Measurements from ENCODE around the gene THRB. TPM values are rescaled to one million over a fixed set of nuclear protein-coding genes. Genes with fewer than 3 reads are reported as not detected.
A peak's percentile ranks its signal among the peaks of the same experiment; 100 is the strongest.

The THRB gene
- total and polyA plus RNA-seq, 9 of the 15 experiments (the other 6 are each of a cell fraction or from before 2014, with no cell fraction given), result 1.7 to 14.9 (median 6.9) TPM

DNA sequence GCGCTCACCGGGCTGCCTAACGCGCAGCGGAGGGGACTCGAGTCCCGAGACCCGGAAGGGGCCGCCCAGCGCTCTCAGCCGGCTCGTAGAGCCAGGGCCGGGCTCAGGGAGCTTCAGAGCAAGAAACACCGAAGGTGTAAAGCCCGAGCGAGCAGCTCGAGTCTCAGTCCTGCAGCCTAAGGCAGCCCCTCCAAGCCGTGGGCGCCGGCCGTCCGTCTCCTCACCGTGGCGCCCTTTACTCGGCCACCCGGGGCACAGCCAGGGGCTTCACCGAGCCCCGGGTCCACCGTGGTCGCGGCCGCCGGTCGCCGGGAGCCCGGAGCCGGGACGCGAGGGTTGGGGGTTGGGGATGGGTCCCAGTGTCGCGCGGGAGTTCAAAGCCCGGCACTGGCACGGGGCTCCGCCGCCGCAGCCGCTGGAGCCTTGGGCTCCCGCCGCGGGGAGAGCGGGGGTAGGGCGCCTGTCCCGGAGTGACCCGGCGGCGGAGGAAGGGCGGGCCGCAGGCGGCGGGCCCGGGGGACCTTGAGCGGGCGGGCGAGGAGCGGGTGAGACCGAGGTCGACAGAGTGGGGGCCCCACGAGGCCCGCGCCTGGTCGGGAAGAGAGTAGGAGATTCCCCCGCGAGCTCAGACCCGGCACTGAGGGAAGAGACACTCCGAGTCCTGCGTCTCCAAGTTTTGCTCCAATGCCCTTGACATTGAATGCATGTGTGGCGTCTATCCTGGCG, 26.9 kb upstream of the THRB start (continued):
- TF ChIP-seq, protein P1, sequence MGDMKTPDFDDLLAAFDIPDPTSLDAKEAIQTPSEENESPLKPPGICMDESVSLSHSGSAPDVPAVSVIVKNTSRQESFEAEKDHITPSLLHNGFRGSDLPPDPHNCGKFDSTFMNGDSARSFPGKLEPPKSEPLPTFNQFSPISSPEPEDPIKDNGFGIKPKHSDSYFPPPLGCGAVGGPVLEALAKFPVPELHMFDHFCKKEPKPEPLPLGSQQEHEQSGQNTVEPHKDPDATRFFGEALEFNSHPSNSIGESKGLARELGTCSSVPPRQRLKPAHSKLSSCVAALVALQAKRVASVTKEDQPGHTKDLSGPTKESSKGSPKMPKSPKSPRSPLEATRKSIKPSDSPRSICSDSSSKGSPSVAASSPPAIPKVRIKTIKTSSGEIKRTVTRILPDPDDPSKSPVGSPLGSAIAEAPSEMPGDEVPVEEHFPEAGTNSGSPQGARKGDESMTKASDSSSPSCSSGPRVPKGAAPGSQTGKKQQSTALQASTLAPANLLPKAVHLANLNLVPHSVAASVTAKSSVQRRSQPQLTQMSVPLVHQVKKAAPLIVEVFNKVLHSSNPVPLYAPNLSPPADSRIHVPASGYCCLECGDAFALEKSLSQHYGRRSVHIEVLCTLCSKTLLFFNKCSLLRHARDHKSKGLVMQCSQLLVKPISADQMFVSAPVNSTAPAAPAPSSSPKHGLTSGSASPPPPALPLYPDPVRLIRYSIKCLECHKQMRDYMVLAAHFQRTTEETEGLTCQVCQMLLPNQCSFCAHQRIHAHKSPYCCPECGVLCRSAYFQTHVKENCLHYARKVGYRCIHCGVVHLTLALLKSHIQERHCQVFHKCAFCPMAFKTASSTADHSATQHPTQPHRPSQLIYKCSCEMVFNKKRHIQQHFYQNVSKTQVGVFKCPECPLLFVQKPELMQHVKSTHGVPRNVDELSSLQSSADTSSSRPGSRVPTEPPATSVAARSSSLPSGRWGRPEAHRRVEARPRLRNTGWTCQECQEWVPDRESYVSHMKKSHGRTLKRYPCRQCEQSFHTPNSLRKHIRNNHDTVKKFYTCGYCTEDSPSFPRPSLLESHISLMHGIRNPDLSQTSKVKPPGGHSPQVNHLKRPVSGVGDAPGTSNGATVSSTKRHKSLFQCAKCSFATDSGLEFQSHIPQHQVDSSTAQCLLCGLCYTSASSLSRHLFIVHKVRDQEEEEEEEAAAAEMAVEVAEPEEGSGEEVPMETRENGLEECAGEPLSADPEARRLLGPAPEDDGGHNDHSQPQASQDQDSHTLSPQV (IDR thresholded peaks at IDR 0.05), result peak; percentile 83
- TF ChIP-seq CTBP1 (IDR thresholded peaks at IDR 0.05; ENCODE audit: borderline replicate concordance), result peak; percentile 75
- TF ChIP-seq NEUROD1 (IDR thresholded peaks at IDR 0.05; ENCODE audit: borderline replicate concordance, low read depth, low read length, partially characterized antibody), result no peak
- TF ChIP-seq ZNF584 (CRISPR knock-in tag; IDR thresholded peaks at IDR 0.05; ENCODE audit: low read depth), result no peak
- no peak for TF ChIP-seq JUN (IDR thresholded peaks at IDR 0.05; ENCODE audit: borderline replicate concordance, low read depth, low read length)
- TF ChIP-seq JUN (CRISPR knock-in tag; IDR thresholded peaks at IDR 0.05; ENCODE audit: borderline replicate concordance), result no peak
- TF ChIP-seq EP300 (IDR thresholded peaks at IDR 0.05; ENCODE audit: low read length), result no peak
- no peak for TF ChIP-seq DDX20 (tag; IDR thresholded peaks at IDR 0.05; ENCODE audit: low read depth)
- no peak for TF ChIP-seq ZNF133 (CRISPR knock-in tag; IDR thresholded peaks at IDR 0.05)
- TF ChIP-seq YBX1 (IDR thresholded peaks at IDR 0.05), result no peak
- no peak for TF ChIP-seq ZKSCAN1 (IDR thresholded peaks at IDR 0.05; ENCODE audit: low read depth, low read length)
- TF ChIP-seq RBM15 (IDR thresholded peaks at IDR 0.05; ENCODE audit: insufficient read depth, low read length), result no peak
- TF ChIP-seq ZEB2 (IDR thresholded peaks at IDR 0.05), result no peak
- no peak for TF ChIP-seq TRIM28 (IDR thresholded peaks at IDR 0.05)
- TF ChIP-seq PRMT5 (CRISPR knock-in tag; IDR thresholded peaks at IDR 0.05), result no peak
- TF ChIP-seq, protein P2, sequence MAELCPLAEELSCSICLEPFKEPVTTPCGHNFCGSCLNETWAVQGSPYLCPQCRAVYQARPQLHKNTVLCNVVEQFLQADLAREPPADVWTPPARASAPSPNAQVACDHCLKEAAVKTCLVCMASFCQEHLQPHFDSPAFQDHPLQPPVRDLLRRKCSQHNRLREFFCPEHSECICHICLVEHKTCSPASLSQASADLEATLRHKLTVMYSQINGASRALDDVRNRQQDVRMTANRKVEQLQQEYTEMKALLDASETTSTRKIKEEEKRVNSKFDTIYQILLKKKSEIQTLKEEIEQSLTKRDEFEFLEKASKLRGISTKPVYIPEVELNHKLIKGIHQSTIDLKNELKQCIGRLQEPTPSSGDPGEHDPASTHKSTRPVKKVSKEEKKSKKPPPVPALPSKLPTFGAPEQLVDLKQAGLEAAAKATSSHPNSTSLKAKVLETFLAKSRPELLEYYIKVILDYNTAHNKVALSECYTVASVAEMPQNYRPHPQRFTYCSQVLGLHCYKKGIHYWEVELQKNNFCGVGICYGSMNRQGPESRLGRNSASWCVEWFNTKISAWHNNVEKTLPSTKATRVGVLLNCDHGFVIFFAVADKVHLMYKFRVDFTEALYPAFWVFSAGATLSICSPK (IDR thresholded peaks at IDR 0.05; ENCODE audit: borderline replicate concordance), result no peak
- TF ChIP-seq HNRNPH1 (optimal IDR thresholded peaks at IDR 0.05; ENCODE audit: low read depth, low read length), result no peak
- TF ChIP-seq, protein P3, sequence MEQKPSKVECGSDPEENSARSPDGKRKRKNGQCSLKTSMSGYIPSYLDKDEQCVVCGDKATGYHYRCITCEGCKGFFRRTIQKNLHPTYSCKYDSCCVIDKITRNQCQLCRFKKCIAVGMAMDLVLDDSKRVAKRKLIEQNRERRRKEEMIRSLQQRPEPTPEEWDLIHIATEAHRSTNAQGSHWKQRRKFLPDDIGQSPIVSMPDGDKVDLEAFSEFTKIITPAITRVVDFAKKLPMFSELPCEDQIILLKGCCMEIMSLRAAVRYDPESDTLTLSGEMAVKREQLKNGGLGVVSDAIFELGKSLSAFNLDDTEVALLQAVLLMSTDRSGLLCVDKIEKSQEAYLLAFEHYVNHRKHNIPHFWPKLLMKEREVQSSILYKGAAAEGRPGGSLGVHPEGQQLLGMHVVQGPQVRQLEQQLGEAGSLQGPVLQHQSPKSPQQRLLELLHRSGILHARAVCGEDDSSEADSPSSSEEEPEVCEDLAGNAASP (IDR thresholded peaks at IDR 0.05), result peak; percentile 79
- TF ChIP-seq SP2 (IDR thresholded peaks at IDR 0.05; ENCODE audit: extremely low read depth, low read depth, low read length, poor library complexity, severe bottlenecking), result no peak
- TF ChIP-seq FOXA1 (IDR thresholded peaks at IDR 0.05; ENCODE audit: borderline replicate concordance), result no peak
- TF ChIP-seq, protein P4, sequence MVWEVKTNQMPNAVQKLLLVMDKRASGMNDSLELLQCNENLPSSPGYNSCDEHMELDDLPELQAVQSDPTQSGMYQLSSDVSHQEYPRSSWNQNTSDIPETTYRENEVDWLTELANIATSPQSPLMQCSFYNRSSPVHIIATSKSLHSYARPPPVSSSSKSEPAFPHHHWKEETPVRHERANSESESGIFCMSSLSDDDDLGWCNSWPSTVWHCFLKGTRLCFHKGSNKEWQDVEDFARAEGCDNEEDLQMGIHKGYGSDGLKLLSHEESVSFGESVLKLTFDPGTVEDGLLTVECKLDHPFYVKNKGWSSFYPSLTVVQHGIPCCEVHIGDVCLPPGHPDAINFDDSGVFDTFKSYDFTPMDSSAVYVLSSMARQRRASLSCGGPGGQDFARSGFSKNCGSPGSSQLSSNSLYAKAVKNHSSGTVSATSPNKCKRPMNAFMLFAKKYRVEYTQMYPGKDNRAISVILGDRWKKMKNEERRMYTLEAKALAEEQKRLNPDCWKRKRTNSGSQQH (CRISPR knock-in tag; IDR thresholded peaks at IDR 0.05), result no peak
- peak; percentile 71 for TF ChIP-seq POLR2A (conservative IDR thresholded peaks at IDR 0.05)

All from K562 (cell line).